K562 (cell line): ENCODE measurements around the gene LARP7. TPM values are rescaled to one million over a fixed set of nuclear protein-coding genes. Genes with fewer than 3 reads are reported as not detected.
A peak's percentile ranks its signal among the peaks of the same experiment; 100 is the strongest.

Source experiments
- ATAC-seq: fragments of 200-7000 bp; cut with Tn5 transposase; 3 replicates; pipeline ENCODE4 v1.9.1; 2020; ENCODE audit warnings: moderate library complexity
- BruUV-seq: library from RNA; stranded (reverse); fragments of 400-500 nt; replicated peaks from 2 replicates; lab custom pipeline; 2021; lab: Mats Ljungman, UMichigan
- CTCF ChIA-PET: fragments of 300-600 bp; formaldehyde crosslinking; extraction: SDS; loops from one replicate; lab custom pipeline; 2021; ENCODE audit warnings: low intra/inter-chr PET ratio; lab: Yijun Ruan, JAX
- POLR2A ChIA-PET: fragments of 300-600, 350-650 bp; sonication (Branson Sonifier 250); formaldehyde crosslinking; extraction: SDS; loops from one replicate; lab custom pipeline; 2021; ENCODE audit warnings: antibody characterized with exemption, inconsistent platforms; lab: Yijun Ruan, JAX
- DNase-seq, 4 experiments: peaks; one replicate each; pipeline versions ENCODE4 v3.0.0 to v3.0.0-alpha.2; 2011 to 2018; ENCODE audit warnings: low spot score in 3 of 4, mixed read lengths in 3 of 4; ENCODE audit errors: extremely low read depth in 1 of 4
- FAIRE-seq: peaks from 2 replicates; lab custom pipeline; 2011; peaks lifted over from hg19 to GRCh38; lab: Jason Lieb, UNC
- H2AFZ ChIP-seq: 2 replicates; pipeline ENCODE4 v1.6.0; 2011; ENCODE audit warnings: low read depth, low read length, control low read depth, inconsistent platforms
- H3K27ac ChIP-seq: fragments of 200-600 bp; 3 replicates; pipeline ENCODE4 v1.8.0; 2011; ENCODE audit warnings: low read depth, mild to moderate bottlenecking, control low read depth, inconsistent platforms, low read length, moderate library complexity, mixed read lengths; ENCODE audit errors: extremely low read depth
- H3K27me3 ChIP-seq, 2 experiments: fragments of 300-600 bp in 1 of 2; 2 replicates in 1 of 2; 3 replicates in 1 of 2; pipeline versions ENCODE4 v1.6.0 to v1.8.0; 2011; ENCODE audit warnings: inconsistent platforms in 2 of 2, low read length in 2 of 2, mild to moderate bottlenecking in 1 of 2, mixed read lengths in 1 of 2, moderate library complexity in 1 of 2; ENCODE audit not compliant: control insufficient read depth in 2 of 2, insufficient read depth in 2 of 2
- H3K36me3 ChIP-seq: fragments of 300-600 bp; 3 replicates; pipeline ENCODE4 v1.8.0; 2011; ENCODE audit warnings: mild to moderate bottlenecking, low read length, inconsistent platforms; ENCODE audit not compliant: control insufficient read depth, insufficient read depth
- H3K4me1 ChIP-seq, 2 experiments: fragments of 200-600 bp in 1 of 2; replicated peaks in 1 of 2; 2 replicates in 1 of 2; 3 replicates in 1 of 2; pipeline versions ENCODE4 v1.5.1 to v1.8.0; 2011; ENCODE audit warnings: inconsistent platforms in 2 of 2, low read length in 2 of 2, mild to moderate bottlenecking in 1 of 2, mixed read lengths in 1 of 2, moderate library complexity in 1 of 2; ENCODE audit not compliant: control insufficient read depth in 2 of 2, insufficient read depth in 2 of 2
- H3K4me2 ChIP-seq: 2 replicates; pipeline ENCODE4 v1.6.1; 2011; ENCODE audit warnings: low read length, control low read depth, inconsistent platforms, mixed read lengths; ENCODE audit not compliant: insufficient read depth
- H3K4me3 ChIP-seq: fragments of 200-600 bp; sonication (generic), shearing (Covaris generic); 2 replicates; pipeline ENCODE4 v1.5.1; 2016; ENCODE audit warnings: control low read depth, inconsistent platforms
- H3K79me2 ChIP-seq: fragments of 200-600 bp; 3 replicates; pipeline ENCODE4 v1.8.0; 2011; ENCODE audit warnings: low read length, inconsistent platforms; ENCODE audit not compliant: control insufficient read depth, insufficient read depth
- H3K9ac ChIP-seq, 2 experiments: 2 replicates each; pipeline versions ENCODE4 v1.6.0 to v1.6.1; 2011; ENCODE audit warnings: low read depth in 2 of 2, low read length in 2 of 2, control low read depth in 1 of 2, inconsistent platforms in 1 of 2, mild to moderate bottlenecking in 1 of 2, mixed read lengths in 1 of 2; ENCODE audit not compliant: insufficient read depth in 1 of 2
- H3K9me1 ChIP-seq: one replicate; pipeline ENCODE4 v1.6.0; 2011; ENCODE audit warnings: inconsistent platforms, mild to moderate bottlenecking, low read length, moderate library complexity; ENCODE audit not compliant: control insufficient read depth, insufficient read depth
- H3K9me3 ChIP-seq: replicated peaks from 2 replicates; pipeline ENCODE4 v1.5.1; 2011; ENCODE audit warnings: low read depth, low read length, inconsistent platforms; ENCODE audit not compliant: control insufficient read depth, insufficient read depth
- H4K20me1 ChIP-seq: replicated peaks from 2 replicates; pipeline ENCODE4 v1.6.1; 2011; ENCODE audit warnings: low read length, inconsistent platforms, mixed read lengths; ENCODE audit not compliant: control insufficient read depth, insufficient read depth
- BMI1 ChIP-seq: fragments of 150-350 bp; IDR thresholded peaks from 2 replicates; pipeline ENCODE4 v1.6.1; 2014; ENCODE audit warnings: low read length
- BRCA1 ChIP-seq, 2 experiments: fragments of 450-650 bp in 1 of 2; sonication (generic) in 1 of 2; formaldehyde crosslinking in 1 of 2; IDR thresholded peaks; 2 replicates each; pipeline versions ENCODE4 v1.5.0 to v1.6.1; 2017 to 2020; ENCODE audit warnings: mild to moderate bottlenecking in 1 of 2, missing genetic modification reagents in 1 of 2
- CBX3 ChIP-seq, 2 experiments: IDR thresholded peaks; 1 replicate in 1 of 2; 2 replicates in 1 of 2; pipeline ENCODE4 v1.6.1; 2012; ENCODE audit warnings: inconsistent platforms in 2 of 2, low read length in 2 of 2, borderline replicate concordance in 1 of 2, control low read depth in 1 of 2
- CC2D1A ChIP-seq: fragments of 450-650 bp; IDR thresholded peaks from 2 replicates; pipeline ENCODE4 v1.6.1; 2017; ENCODE audit warnings: mild to moderate bottlenecking
- DACH1 ChIP-seq: fragments of 450-650 bp; IDR thresholded peaks from 2 replicates; pipeline ENCODE4 v1.6.1; 2018; ENCODE audit not compliant: partially characterized antibody
- FOSL1 ChIP-seq: fragments of 200-800 bp; sonication (Bioruptor generic); conservative IDR thresholded peaks from 2 replicates; pipeline ENCODE4 v1.6.1; 2016; ENCODE audit warnings: missing genetic modification characterization, missing compliant biosample characterization
- HDAC1 ChIP-seq, 2 experiments: fragments of 450-650 bp; IDR thresholded peaks; 2 replicates each; pipeline ENCODE4 v1.6.1; 2016 to 2017; ENCODE audit warnings: inconsistent platforms in 1 of 2, mild to moderate bottlenecking in 1 of 2, moderate library complexity in 1 of 2
- NR2C1 ChIP-seq, 2 experiments: fragments of 450-650 bp; IDR thresholded peaks; 2 replicates each; pipeline ENCODE4 v1.6.1; 2017; ENCODE audit warnings: mild to moderate bottlenecking in 2 of 2, antibody characterized with exemption in 1 of 2, inconsistent platforms in 1 of 2, missing compliant biosample characterization in 1 of 2, missing genetic modification characterization in 1 of 2
- SMAD4 ChIP-seq: fragments of 250-450 bp; sonication (Bioruptor Pico); conservative IDR thresholded peaks from 2 replicates; pipeline ENCODE4 v1.8.0; 2021; ENCODE audit warnings: inconsistent platforms, mild to moderate bottlenecking, moderate library complexity
- SMARCA4 ChIP-seq: fragments of 450-650 bp; IDR thresholded peaks from 2 replicates; pipeline ENCODE4 v1.6.1; 2016
- TBP ChIP-seq: optimal IDR thresholded peaks from 2 replicates; pipeline ENCODE3; 2011; ENCODE audit warnings: low read depth, low read length, improper control_type of control experiment
- TCF3 ChIP-seq: sonication (generic); formaldehyde crosslinking; IDR thresholded peaks from 2 replicates; pipeline ENCODE4 v1.4.0; 2020; ENCODE audit warnings: mild to moderate bottlenecking, missing genetic modification reagents
- TFAM ChIP-seq: fragments of 250-450 bp; sonication (Bioruptor Pico); conservative IDR thresholded peaks from 2 replicates; pipeline ENCODE4 v1.5.0; 2021; ENCODE audit warnings: mild to moderate bottlenecking, moderate library complexity
- THRB ChIP-seq: fragments of 450-650 bp; formaldehyde crosslinking; conservative IDR thresholded peaks from 2 replicates; pipeline ENCODE4 v1.4.0; 2022; ENCODE audit warnings: mild to moderate bottlenecking, missing genetic modification characterization
- TRIM24 ChIP-seq, 2 experiments: fragments of 450-650 bp; IDR thresholded peaks; 2 replicates each; pipeline ENCODE4 v1.6.1; 2016
- ZNF175 ChIP-seq: fragments of 200-800 bp; sonication (Bioruptor generic); IDR thresholded peaks from 2 replicates; pipeline ENCODE4 v1.6.1; 2016; ENCODE audit warnings: low read depth, mild to moderate bottlenecking, missing genetic modification characterization, missing compliant biosample characterization
- ZNF217 ChIP-seq: sonication (generic); formaldehyde crosslinking; IDR thresholded peaks from 2 replicates; pipeline ENCODE4 v1.8.0; 2022; ENCODE audit warnings: mild to moderate bottlenecking, missing genetic modification reagents
- ZNF384 ChIP-seq: IDR thresholded peaks from 2 replicates; pipeline ENCODE4 v1.6.1; 2012; ENCODE audit warnings: low read depth, low read length, improper control_type of control experiment
- in situ Hi-C: fragments of 300-500 bp; cut with MboI; formaldehyde crosslinking; loops from 4 replicates; pipeline ENCODE4 v1.15.0; 2018; ENCODE audit warnings: inconsistent platforms, mixed read lengths
- intact Hi-C: fragments of 100-400 bp; cut with micrococcal nuclease; formaldehyde crosslinking; loops from 2 replicates; pipeline ENCODE4 v1.14.2; 2022
- polyA plus RNA-seq, 8 experiments: library from polyadenylated mRNA; depleted of rRNA in 4 of 8; stranded (reverse) in 5 of 8; unstranded in 3 of 8; fragments of >200 nt; fragmentation: Nextera tagmentation in 2 of 8; fragmentation: Illumina TruSeq in 1 of 8; extraction: Ambion mirVana in 2 of 8; extraction: Trizol in 1 of 8; gene quantifications; 2 replicates each; pipeline versions ENCODE4 v1.2.1 to v1.2.3, GENCODE V29; 2011 to 2014; ENCODE audit warnings: inconsistent platforms in 1 of 8, missing spikeins in 1 of 8
- total RNA-seq, 7 experiments: library from RNA; depleted of rRNA in 6 of 7; stranded (reverse); fragments of >200 nt in 6 of 7; fragmentation: Illumina TruSeq in 2 of 7; extraction: Trizol in 2 of 7; gene quantifications; 2 replicates each; pipeline versions ENCODE4 v1.2.1 to v1.2.3, GENCODE V29; 2011 to 2021; ENCODE audit warnings: low replicate concordance in 1 of 7
- TF ChIP-seq, protein P1 (sequence below), 2 experiments: fragments of 450-650 bp in 1 of 2; sonication (generic) in 1 of 2; formaldehyde crosslinking in 1 of 2; IDR thresholded peaks in 1 of 2; conservative IDR thresholded peaks in 1 of 2; 2 replicates each; pipeline versions ENCODE4 v1.6.1 to v1.8.1; 2016 to 2023; ENCODE audit warnings: mild to moderate bottlenecking in 2 of 2, moderate library complexity in 2 of 2, inconsistent platforms in 1 of 2, missing genetic modification reagents in 1 of 2
- TF ChIP-seq, protein P2 (sequence below): sonication (generic); formaldehyde crosslinking; IDR thresholded peaks from 2 replicates; pipeline ENCODE4 v1.8.0; 2022; ENCODE audit warnings: missing genetic modification reagents, mild to moderate bottlenecking, borderline replicate concordance

Gene LARP7
- total and polyA plus RNA-seq, 9 of the 15 experiments (the other 6 are each of a cell fraction or from before 2014, with no cell fraction given): 30.1 to 76.9 (median 56.0) TPM

DNA sequence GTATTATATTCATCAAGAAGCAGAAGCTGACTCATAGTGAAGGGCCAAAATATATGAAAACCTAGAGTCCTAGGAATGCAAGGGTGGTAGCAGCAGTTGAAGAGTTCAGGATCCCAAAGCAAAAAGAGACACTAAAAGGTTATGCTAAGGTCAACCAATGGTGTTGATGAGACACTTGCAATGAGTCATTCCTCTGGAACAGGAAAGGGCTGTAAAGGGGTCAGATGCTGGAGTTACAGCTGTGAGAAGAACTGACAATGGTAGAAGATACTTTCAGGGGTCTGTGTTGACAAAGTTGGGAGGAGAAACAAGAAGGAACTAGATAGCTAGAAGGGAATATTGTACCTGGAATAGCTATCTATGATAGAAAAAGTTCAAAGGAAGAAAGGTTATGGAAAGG lies 47.7 kb upstream of the LARP7 start:
- FAIRE-seq: peak; percentile 74
- H4K20me1 ChIP-seq: no peaks in the 10 kb centered on the region
- intact Hi-C loops (no loop called here), in situ Hi-C loops (no loop called here)
- peak; percentile 18 to 71 (median 48) for DNase-seq
- peak overlapping the region; percentile 41; the same call in 1 of the 3 replicates for H3K27ac ChIP-seq
- POLR2A ChIA-PET: no interaction called here
- H3K79me2 ChIP-seq: no peaks in the 10 kb centered on the region
- ATAC-seq: peak; percentile 85
- no peaks in the 10 kb centered on the region for H3K9me1 ChIP-seq
- H3K4me3 ChIP-seq: no peak overlapping the region
- no peak overlapping the region for H3K4me2 ChIP-seq
- CTCF ChIA-PET: no interaction called here
- H3K27me3 ChIP-seq: no peaks in the 10 kb centered on the region
- no peaks in the 10 kb centered on the region for H3K9me3 ChIP-seq
- H2AFZ ChIP-seq: no peak overlapping the region
- no TSS peak for BruUV-seq
- no peaks in the 10 kb centered on the region; a peak in 1 of 5 replicates for H3K4me1 ChIP-seq
- no peak overlapping the region for H3K9ac ChIP-seq
- H3K36me3 ChIP-seq: peaks cover 27% of the 10 kb centered on the region
- peak; percentile 65 for TF ChIP-seq NR2C1 (IDR thresholded peaks at IDR 0.05)
- TF ChIP-seq NR2C1 (tag; IDR thresholded peaks at IDR 0.05): peak; percentile 66
- 0 out of 2 replicates have a peak, but pooled peaks have one; percentile 29 for TF ChIP-seq SMARCA4
- TF ChIP-seq TRIM24 (IDR thresholded peaks at IDR 0.05): 0 out of 4 replicates have a peak, but pooled peaks of 1 of the 2 experiments have one; percentile 17
- TF ChIP-seq HDAC1 (IDR thresholded peaks at IDR 0.05): peak in 1 of 2 experiments; percentile 23; a peak in 1 of 4 replicates
- 0 out of 2 replicates have a peak, but pooled peaks have one; percentile 22 for TF ChIP-seq CC2D1A
- TF ChIP-seq ZNF175 (CRISPR knock-in tag): peak; percentile 77
- TF ChIP-seq THRB (CRISPR knock-in tag): 0 out of 2 replicates have a peak, but pooled peaks have one; percentile 10
- TF ChIP-seq CBX3 (IDR thresholded peaks at IDR 0.05; ENCODE audit: borderline replicate concordance in 1 of 2, low read length in 2 of 2): peak in 1 of 2 experiments; percentile 55; a peak in 1 of 3 replicates
- TF ChIP-seq BRCA1 (IDR thresholded peaks at IDR 0.05): no peak
- TF ChIP-seq BRCA1 (CRISPR knock-in tag; IDR thresholded peaks at IDR 0.05): no peak
- 0 out of 2 replicates have a peak, but pooled peaks have one; percentile 27 for TF ChIP-seq SMAD4 (CRISPR knock-in tag)
- no peak for TF ChIP-seq BMI1
- TF ChIP-seq TBP: no peak
- TF ChIP-seq DACH1: peak; percentile 52
- no peak for TF ChIP-seq ZNF217
- TF ChIP-seq, protein P1, sequence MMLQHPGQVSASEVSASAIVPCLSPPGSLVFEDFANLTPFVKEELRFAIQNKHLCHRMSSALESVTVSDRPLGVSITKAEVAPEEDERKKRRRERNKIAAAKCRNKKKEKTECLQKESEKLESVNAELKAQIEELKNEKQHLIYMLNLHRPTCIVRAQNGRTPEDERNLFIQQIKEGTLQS (IDR thresholded peaks at IDR 0.05): peak; percentile 86
- TF ChIP-seq, protein P1 (CRISPR knock-in tag; conservative IDR thresholded peaks at IDR 0.05): no peak
- TF ChIP-seq ZNF384: no peak
- TF ChIP-seq TCF3 (CRISPR knock-in tag): no peak
- TF ChIP-seq, protein P2, sequence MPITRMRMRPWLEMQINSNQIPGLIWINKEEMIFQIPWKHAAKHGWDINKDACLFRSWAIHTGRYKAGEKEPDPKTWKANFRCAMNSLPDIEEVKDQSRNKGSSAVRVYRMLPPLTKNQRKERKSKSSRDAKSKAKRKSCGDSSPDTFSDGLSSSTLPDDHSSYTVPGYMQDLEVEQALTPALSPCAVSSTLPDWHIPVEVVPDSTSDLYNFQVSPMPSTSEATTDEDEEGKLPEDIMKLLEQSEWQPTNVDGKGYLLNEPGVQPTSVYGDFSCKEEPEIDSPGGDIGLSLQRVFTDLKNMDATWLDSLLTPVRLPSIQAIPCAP: no peak
- peak; percentile 84 for TF ChIP-seq FOSL1 (tag)
- no peak for TF ChIP-seq TFAM (CRISPR knock-in tag)
